KBM-7 (cell line): ENCODE results near the gene FAM204A.

ENCODE experiments used
- DNase-seq: peaks from one replicate; pipeline ENCODE4 v3.0.0-alpha.2; 2015
- in situ Hi-C: fragments of 300-500 bp; cut with MboI; formaldehyde crosslinking; loops from 2 replicates; pipeline ENCODE4 v1.14.3; 2020; ENCODE audit warnings: low sequenced_read_pairs, low pct_unique_long_range_greater_than_20kb, mixed read lengths

The FAM204A gene

GRCh38 chr10:118256825-118257570 lies 85.1 kb downstream of the FAM204A start:
- no peak for DNase-seq
- in situ Hi-C loops = no loop called here

- DNase-seq = no peak
- in situ Hi-C loops = no loop called here
These were observed 85.9 kb downstream of the FAM204A start for GRCh38 chr10:118256209-118256608.

DNA sequence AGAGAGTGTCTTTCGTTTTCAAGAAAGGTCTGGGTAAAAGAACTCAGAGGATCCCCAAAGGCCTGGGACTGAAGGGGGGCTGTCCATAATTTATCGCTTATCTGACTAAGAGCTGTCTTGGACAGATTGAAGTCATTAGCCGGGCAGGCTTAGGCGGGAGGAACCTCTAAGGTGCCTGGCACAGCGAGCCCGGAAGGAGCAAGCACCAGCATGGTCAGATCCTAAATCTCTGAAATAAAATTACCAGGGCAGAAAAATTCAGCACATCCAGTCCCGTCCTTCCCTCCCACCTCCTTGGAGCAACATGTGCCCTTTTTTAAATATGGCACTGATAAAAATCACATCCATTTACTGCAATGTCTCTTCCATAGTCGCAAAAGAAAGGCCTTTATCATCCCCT lies 86.8 kb downstream of the FAM204A start:
- no peak for DNase-seq
- in situ Hi-C loops = no loop called here

DNA sequence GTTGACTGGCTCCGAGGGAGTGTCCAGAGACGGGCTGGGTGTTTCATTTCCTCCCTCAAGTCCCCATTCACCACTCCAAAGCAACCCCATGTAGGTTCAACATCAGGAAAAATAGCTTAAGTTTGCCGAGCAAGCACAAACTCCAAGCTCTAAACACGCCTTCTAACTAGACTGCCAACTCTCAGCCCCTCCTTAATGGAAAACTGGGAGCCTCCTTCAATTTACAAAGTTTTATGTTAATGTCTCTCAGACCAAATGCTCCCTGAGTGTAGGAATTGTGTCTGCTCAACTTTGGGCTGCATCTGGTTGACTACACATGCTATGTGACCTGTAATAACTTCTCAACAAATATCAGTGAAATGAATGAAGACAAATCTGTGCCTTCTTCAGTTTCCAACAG lies 87.5 kb downstream of the FAM204A start:
- in situ Hi-C loops = no loop called here
- no peak for DNase-seq

- no peak for DNase-seq
- in situ Hi-C loops = no loop called here
These were observed 88.7 kb downstream of the FAM204A start for GRCh38 chr10:118253397-118253796.

DNA sequence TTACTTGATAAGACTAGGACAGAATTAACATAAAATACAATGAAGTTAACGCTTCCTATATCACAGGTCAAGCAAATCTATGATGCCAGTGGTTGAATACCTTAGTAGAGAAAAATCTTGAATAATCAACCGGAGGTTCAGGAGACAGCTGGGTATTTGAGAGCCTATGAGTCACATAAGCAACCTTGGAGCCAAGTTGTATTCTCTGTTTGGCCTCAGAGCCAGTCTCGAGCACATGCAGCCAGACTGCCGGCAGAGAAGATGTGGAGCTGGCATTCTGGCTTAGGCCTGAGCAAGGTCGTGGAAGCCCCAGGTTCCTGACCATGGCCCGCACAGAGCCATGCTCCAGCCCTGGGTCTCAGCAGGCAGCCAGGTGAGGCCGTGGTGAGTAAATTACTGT lies 90.3 kb downstream of the FAM204A start:
- no peak for DNase-seq
- in situ Hi-C loops = no loop called here

DNA sequence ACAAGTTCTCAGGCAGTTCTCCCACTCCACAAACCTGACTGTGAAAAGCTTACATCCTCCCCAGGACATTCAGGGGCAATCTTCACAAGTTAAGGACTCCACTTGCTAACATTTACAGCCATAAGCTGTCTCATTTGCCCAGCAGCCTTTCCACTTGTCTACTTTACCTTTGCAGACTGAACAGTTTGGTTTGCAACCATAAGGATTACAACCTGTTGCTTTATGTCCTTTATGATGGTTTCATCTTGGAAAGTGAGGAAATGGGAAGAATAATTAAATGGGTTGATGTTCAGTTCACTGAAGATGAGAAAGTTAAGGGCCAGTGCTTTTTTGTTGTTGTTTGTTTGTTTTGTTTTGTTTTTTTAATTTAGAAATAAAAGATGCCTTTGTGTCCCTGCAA lies 92.4 kb downstream of the FAM204A start:
- DNase-seq = no peak
- in situ Hi-C loops = loop anchor here (25.0 kb wide), 1 partner anchor 712 kb away; the partner anchor contains the start of gene EMX2
